Embryonic facial prominence (tissue), 1 donor: ENCODE data around the gene SLC39A9.

Experiments used
- DNase-seq: peaks from one replicate; pipeline ENCODE4 v3.0.0-alpha.2; 2016; ENCODE audit errors: extremely low spot score

Gene SLC39A9

GRCh38 chr14:69424149-69424923 is 25.8 kb downstream of the SLC39A9 start:
- no peak for DNase-seq

- DNase-seq, result no peak
Observed at GRCh38 chr14:69427596-69427995, 29.1 kb downstream of the SLC39A9 start.

- no peak for DNase-seq
Observed at GRCh38 chr14:69428289-69428998, 30.0 kb downstream of the SLC39A9 start.

GRCh38 chr14:69429643-69430042 is 31.2 kb downstream of the SLC39A9 start:
- no peak for DNase-seq

GRCh38 chr14:69430306-69430939 is 31.9 kb downstream of the SLC39A9 start:
- DNase-seq, result no peak

- no peak for DNase-seq
Observed at GRCh38 chr14:69432364-69432763, 33.9 kb downstream of the SLC39A9 start.

GRCh38 chr14:69439521-69440270 is 41.2 kb downstream of the SLC39A9 start:
- no peak for DNase-seq

GRCh38 chr14:69441948-69442347 is 43.5 kb downstream of the SLC39A9 start:
- no peak for DNase-seq

GRCh38 chr14:69443296-69443805 is 44.9 kb downstream of the SLC39A9 start:
- no peak for DNase-seq

- no peak for DNase-seq
Observed at GRCh38 chr14:69449216-69449615, 50.7 kb downstream of the SLC39A9 start.

GRCh38 chr14:69451941-69452340 is 53.4 kb downstream of the SLC39A9 start:
- no peak for DNase-seq

GRCh38 chr14:69458350-69458749 is 59.9 kb downstream of the SLC39A9 start:
- no peak for DNase-seq

GRCh38 chr14:69459122-69459521 is 60.6 kb downstream of the SLC39A9 start:
- DNase-seq, result no peak

- DNase-seq, result peak; percentile 85
Observed at GRCh38 chr14:69460093-69460701, 61.7 kb downstream of the SLC39A9 start.

- DNase-seq, result no peak
Observed at GRCh38 chr14:69464379-69464778, 65.9 kb downstream of the SLC39A9 start.

- DNase-seq, result no peak
Observed at GRCh38 chr14:69464829-69465228, 66.3 kb downstream of the SLC39A9 start.

GRCh38 chr14:69468949-69469348 is 70.5 kb downstream of the SLC39A9 start:
- no peak for DNase-seq

- no peak for DNase-seq
Observed at GRCh38 chr14:69471436-69471835, 72.9 kb downstream of the SLC39A9 start.

GRCh38 chr14:69471916-69472315 is 73.4 kb downstream of the SLC39A9 start:
- DNase-seq, result no peak

- no peak for DNase-seq
Observed at GRCh38 chr14:69473260-69473659, 74.8 kb downstream of the SLC39A9 start.

- DNase-seq, result no peak
Observed at GRCh38 chr14:69473946-69474345, 75.5 kb downstream of the SLC39A9 start.
